ENCODE data around the gene PAPPA2.

PAPPA2 gene

GRCh38 chr1:176877557-176877956 lies 414.6 kb downstream of the PAPPA2 start:
- no peak for DNase-seq

GRCh38 chr1:176878750-176879536 lies 416.0 kb downstream of the PAPPA2 start:
- no peak for DNase-seq

- DNase-seq = no peak
Measured at GRCh38 chr1:176879784-176880620, 417.0 kb downstream of the PAPPA2 start.

DNA sequence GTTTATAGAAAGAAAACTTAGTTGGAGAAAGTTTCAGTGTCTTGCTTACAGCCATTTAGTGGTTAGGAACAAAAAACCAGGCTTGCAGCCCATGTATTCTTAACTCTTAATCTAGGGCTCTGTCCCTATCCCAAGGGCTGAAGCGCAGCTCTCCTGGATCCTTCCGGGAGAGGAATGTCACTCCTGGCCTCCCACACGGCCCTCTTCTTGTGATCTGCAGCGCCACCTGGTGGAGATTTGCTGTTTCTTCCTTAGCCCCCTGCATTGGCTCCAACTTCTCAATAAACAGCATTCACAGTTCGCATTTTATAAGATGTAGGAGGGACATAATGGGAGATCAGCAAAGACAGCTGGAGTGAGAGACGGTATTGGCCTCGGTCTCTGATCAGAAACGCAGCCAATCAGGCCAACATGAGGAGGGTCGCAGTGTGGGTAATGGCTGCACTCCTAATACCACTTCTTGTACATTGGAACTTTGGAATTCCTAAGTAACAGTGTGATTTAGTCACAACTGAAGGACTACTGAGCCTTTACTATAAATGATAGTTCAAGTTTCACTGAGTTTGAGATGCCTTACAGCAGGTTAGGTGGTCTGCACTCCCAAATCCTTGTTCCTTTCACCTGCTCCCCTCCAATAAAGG lies 418.1 kb downstream of the PAPPA2 start:
- DNase-seq = peak in 1 of 2 experiments; percentile 24

GRCh38 chr1:176884286-176884685 lies 421.3 kb downstream of the PAPPA2 start:
- DNase-seq = no peak

DNA sequence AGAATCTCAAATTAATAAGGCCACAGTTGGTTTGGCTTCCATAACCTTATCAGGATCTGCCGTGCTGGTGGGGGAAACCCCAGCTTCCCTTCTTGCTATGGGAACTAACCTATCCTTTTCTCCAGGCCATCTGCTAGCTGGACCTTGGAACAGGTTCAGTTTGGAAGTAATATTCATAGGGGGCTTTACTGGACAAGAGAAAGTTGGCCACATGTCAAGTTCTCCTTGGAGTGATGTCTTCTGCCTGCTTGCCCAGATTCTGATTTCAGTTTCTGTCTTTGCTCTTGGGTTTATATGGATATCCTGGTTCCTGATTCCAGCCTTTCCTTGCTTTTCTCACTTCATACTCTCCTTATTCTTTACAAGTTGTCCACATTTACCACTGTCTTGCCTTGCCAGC lies 421.9 kb downstream of the PAPPA2 start:
- DNase-seq = no peak

- DNase-seq = no peak
Measured at GRCh38 chr1:176885341-176885740, 422.4 kb downstream of the PAPPA2 start.

DNA sequence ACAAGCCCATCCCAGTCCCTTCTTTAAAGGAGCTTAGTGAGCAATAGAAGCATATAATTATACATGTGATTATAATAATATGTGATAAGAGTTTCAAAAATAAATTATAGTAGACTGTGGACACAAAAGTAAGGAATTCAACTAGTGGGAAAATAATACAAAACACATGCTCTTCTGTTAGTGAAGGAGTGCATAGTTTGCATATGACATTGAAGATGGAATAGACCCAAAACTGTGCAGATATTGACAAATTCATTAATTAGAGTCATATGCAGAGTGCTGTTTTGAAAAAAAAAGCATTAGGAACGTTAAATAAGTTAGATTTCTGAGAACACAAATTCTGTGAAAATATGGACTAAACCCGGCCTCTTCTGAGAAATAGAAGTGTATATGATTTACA lies 422.8 kb downstream of the PAPPA2 start:
- no peak for DNase-seq

DNA sequence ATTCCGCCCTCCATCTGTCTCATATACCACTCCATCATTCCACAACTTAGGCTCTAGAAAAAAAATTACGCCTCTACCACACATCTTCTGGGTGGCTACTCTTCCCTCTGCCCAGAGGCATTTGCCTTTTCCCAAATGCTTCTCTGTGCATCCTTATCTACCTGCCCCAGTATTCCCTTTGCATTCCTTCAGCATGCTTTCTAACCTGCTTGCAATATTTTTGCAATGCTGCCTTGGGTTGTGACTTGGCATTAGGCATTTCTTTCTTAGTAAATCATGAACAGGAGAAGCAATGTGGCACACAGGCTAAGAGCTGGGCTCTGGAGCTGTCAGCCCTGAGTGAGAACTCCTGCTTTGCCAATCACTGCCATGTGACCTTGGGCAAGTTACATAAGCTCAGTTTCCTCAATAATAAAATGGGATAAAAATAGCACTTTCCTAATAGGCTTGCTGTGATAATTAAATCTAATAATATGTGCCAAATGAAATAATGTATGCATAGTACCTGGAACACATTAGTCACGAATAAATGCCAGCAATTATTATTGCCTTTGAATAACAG lies 425.6 kb downstream of the PAPPA2 start:
- DNase-seq = no peak

GRCh38 chr1:176893625-176894352 lies 430.8 kb downstream of the PAPPA2 start:
- no peak for DNase-seq

DNA sequence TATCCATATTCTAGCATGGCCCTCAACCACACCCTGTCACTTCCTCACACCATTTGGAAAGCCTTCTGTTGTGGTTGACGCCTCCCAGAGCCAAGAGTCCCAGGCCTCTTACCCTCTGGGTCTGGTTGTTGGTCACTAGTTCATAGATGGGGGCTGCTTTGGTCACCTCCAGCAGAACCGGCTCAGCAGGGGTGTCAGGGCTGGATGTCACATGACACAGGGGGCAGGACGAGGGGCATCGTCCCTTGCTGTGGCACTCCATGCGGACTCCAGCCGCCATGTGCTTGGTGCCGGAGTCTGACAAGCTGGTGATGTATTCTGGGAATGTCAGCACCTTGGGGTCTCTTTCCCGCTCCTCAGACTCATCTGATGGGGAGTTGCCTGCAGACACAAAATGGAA lies 431.5 kb downstream of the PAPPA2 start:
- DNase-seq = no peak
